Thyroid gland (tissue), 4 donors: Measurements from ENCODE around the gene CCDC180. TPM values are rescaled to one million over a fixed set of nuclear protein-coding genes. Genes with fewer than 3 reads are reported as not detected.

Source experiments
- DNase-seq, 2 donors: peaks; one replicate each; pipeline ENCODE4 v3.0.0-alpha.2; 2019
- H3K27ac ChIP-seq, 3 donors: fragments of 200-600 bp; sonication (generic); 1 replicate in 2 of 3; 2 replicates in 1 of 3; pipeline ENCODE4 v1.5.1; 2016 to 2019; ENCODE audit warnings: mild to moderate bottlenecking in 1 of 3, moderate library complexity in 1 of 3
- H3K27me3 ChIP-seq: fragments of 200-600 bp; sonication (generic); one replicate; pipeline ENCODE4 v1.5.1; 2019
- H3K36me3 ChIP-seq, 2 donors: fragments of 200-600 bp; sonication (generic); one replicate each; pipeline ENCODE4 v1.5.1; 2016 to 2019
- H3K4me1 ChIP-seq, 2 donors: fragments of 200-600 bp; sonication (generic); one replicate each; pipeline ENCODE4 v1.5.1; 2017 to 2019
- H3K4me3 ChIP-seq, 3 donors: fragments of 200-600 bp; sonication (generic); replicated peaks in 1 of 3; 1 replicate in 2 of 3; 2 replicates in 1 of 3; pipeline ENCODE4 v1.5.1; 2016; ENCODE audit warnings: mild to moderate bottlenecking in 1 of 3
- H3K9me3 ChIP-seq: fragments of 200-600 bp; sonication (generic); one replicate; pipeline ENCODE4 v1.5.1; 2017
- POLR2A ChIP-seq, 2 donors: fragments of 450-650 bp; IDR thresholded peaks; one replicate each; pipeline ENCODE4 v1.6.1; 2017; ENCODE audit warnings: antibody characterized with exemption in 2 of 2, mild to moderate bottlenecking in 2 of 2, moderate library complexity in 1 of 2
- WGBS, 2 donors: methylation state at CpG; one replicate each; pipeline ENCODE4 v1.1.5; 2017; 5-methylcytosine and 5-hydroxymethylcytosine counted together
- intact Hi-C: fragments of 100-400 bp; cut with DNase I; formaldehyde crosslinking; loops from one replicate; pipeline ENCODE4 v1.15.1; 2023
- small RNA-seq: library from RNA; depleted of rRNA; stranded (forward); fragments of <200 nt; gene quantifications from one replicate; pipeline ENCODE3, GENCODE V24; 2016
- total RNA-seq, 4 donors: library from RNA; depleted of rRNA; stranded (reverse); fragments of >200 nt; gene quantifications; one replicate each; pipeline ENCODE4 v1.2.3, GENCODE V29; 2016
- TF ChIP-seq, protein P1 (sequence below), 6 experiments: fragments of 200-600 bp in 3 of 6; fragments of 450-650 bp in 3 of 6; sonication (generic) in 3 of 6; IDR thresholded peaks; one replicate each; pipeline ENCODE4 v1.5.1; 2016 to 2019; ENCODE audit warnings: antibody characterized with exemption in 6 of 6, mild to moderate bottlenecking in 2 of 6, inconsistent platforms in 1 of 6, moderate library complexity in 1 of 6

Gene CCDC180
- total RNA-seq, 4 donors from 2014 or later, result 5.2 to 33.0 (median 11.0) TPM

DNA sequence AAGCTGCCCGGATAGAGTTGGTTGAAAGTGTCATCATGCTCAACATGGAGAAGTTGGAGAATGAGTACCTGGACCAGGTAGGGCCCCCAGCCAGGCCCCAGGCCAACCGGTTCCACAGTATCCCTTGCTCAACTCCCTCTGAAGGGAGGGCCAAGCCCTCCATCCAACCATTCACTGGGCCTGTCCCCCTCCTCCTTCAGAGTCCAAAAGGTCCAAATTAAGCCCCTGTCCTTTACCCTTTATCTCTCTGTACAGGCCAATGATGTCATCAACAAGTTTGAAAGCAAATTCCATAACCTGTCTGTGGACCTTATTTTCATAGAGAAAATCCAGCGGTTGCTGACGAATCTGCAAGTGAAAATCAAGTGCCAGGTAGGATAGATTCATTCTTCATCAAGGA lies 47.2 kb downstream of the CCDC180 start:
- 90 to 91% methylated on average over 4 of the region's 4 CpGs for WGBS, 2 donors

DNA sequence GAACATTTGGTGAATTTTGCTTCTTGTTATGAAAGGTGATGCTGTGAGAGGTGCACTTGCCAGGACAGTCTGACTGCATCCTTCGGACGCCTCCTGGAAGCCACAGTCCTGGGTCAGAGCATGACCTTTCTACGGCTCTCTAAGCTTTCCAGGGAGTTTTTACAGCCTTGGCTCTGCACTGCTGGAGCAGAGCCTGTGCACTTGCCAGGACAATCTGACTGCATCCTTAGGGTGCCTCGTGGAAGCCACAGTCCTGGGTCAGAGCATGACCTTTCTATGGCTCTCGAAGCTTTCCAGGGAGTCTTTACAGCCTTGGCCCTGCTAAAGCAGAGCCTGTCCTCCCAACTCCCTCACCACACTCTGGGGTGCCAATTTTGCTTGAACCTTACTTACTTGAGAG lies 49.6 kb downstream of the CCDC180 start:
- H3K36me3 ChIP-seq, result no peaks in the 10 kb centered on the region

More for the DNA sequence above, 47.2 kb downstream of the CCDC180 start:
- no peaks in the 10 kb centered on the region for H3K27me3 ChIP-seq
- no peak overlapping the region for H3K27ac ChIP-seq
- no peak for DNase-seq
- no peaks in the 10 kb centered on the region for H3K9me3 ChIP-seq
- peaks cover 0 to 15% of the 10 kb centered on the region in 2 donors for H3K4me1 ChIP-seq
- TF ChIP-seq, protein P1, sequence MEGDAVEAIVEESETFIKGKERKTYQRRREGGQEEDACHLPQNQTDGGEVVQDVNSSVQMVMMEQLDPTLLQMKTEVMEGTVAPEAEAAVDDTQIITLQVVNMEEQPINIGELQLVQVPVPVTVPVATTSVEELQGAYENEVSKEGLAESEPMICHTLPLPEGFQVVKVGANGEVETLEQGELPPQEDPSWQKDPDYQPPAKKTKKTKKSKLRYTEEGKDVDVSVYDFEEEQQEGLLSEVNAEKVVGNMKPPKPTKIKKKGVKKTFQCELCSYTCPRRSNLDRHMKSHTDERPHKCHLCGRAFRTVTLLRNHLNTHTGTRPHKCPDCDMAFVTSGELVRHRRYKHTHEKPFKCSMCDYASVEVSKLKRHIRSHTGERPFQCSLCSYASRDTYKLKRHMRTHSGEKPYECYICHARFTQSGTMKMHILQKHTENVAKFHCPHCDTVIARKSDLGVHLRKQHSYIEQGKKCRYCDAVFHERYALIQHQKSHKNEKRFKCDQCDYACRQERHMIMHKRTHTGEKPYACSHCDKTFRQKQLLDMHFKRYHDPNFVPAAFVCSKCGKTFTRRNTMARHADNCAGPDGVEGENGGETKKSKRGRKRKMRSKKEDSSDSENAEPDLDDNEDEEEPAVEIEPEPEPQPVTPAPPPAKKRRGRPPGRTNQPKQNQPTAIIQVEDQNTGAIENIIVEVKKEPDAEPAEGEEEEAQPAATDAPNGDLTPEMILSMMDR (IDR thresholded peaks at IDR 0.05), result no peak
- TF ChIP-seq POLR2A (IDR thresholded peaks at IDR 0.05), result no peak
- no peaks in the 10 kb centered on the region for H3K36me3 ChIP-seq
- intact Hi-C loops, result no loop called here
- H3K4me3 ChIP-seq, result no peak overlapping the region

More for the DNA sequence above, 49.6 kb downstream of the CCDC180 start:
- Histone ChIP-seq H3K9me3 (no peaks in the 10 kb centered on the region), H3K4me3 (no peak overlapping the region), H3K4me1 (peaks cover 0 to 18% of the 10 kb centered on the region in 2 donors), H3K27me3 (no peaks in the 10 kb centered on the region), H3K27ac (no peak overlapping the region)
- intact Hi-C loops, result no loop called here
- TF ChIP-seq POLR2A (IDR thresholded peaks at IDR 0.05), result no peak
- TF ChIP-seq, protein P1 (IDR thresholded peaks at IDR 0.05), result no peak
- 20 to 31% methylated on average over 5 of the region's 5 CpGs for WGBS, 2 donors
- DNase-seq, result peak; percentile 62 to 68

Small RNAs within 50 kb of the gene (small RNA-seq; reads per million reads assigned to genes)
- gene AL512590.2 (not detected), gene CCDC180 (not detected)

Other genes starting within 250 kb of the CCDC180 start
- 10 to 100 TPM in 3 of 4 donors, 1 to 10 TPM in 1; 9.9 to 12.8 (median 11.4) TPM for gene TDRD7, start 104.4 kb downstream of the CCDC180 start, total RNA-seq
- 10 to 100 TPM; 33.4 to 38.6 (median 37.0) TPM for gene TMOD1, start 194.0 kb downstream of the CCDC180 start, total RNA-seq